ENCODE data around the gene LSAMP.

Gene LSAMP

DNA sequence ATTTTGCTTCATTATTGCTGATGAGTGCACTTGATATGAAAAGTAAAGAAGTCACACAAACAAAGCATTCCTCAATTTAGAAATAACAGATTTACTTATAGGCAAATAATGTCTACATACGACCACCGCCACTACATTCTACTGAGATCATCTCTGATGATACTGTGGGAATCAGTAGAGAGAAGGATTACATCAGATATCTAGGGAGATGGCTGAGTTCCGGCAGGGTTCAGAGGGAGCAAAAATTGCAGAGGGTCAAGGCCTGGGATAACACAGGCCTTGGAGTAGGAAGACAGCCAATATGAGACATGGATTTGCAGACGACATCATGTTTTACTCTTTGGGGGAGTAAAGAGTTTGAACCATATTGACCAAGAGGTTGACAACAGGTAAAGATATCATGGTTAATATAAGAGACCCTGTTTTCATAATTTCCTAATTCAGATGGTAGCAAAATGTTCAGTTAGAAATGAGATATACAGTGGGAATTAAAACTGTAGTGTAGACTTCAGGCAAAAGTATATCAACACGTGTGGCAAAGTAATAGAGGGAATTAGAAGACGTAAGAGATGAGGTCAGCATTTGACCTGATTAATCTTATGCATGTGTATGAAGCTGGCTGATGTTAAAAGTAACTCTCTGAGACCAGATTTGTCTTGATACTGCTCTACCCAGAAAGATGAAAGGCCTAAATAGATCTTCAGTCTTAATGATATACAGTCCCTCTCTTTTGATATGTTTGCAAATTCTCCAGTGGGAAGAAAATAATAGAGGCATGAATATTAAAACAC lies 15.6 kb downstream of the LSAMP start:
- no peak for DNase-seq

DNA sequence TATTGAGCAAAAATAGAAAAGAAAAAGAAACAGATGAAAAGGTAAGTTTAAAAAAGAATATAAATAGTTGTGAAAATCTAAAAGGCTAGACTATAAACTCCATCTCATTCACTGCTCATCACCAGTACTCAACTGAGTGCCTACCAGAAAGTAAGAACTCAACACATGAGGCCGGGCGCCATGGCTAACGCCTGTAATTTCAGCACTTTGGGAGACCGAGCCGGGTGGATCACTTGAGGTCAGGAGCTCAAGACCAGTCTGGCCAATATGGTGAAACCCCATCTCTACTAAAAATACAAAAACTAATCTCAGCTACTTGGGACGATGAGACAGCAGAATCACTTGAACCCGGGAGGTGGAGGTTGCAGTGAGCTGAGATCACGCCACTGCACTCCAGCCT lies 19.3 kb downstream of the LSAMP start:
- DNase-seq: no peak

DNA sequence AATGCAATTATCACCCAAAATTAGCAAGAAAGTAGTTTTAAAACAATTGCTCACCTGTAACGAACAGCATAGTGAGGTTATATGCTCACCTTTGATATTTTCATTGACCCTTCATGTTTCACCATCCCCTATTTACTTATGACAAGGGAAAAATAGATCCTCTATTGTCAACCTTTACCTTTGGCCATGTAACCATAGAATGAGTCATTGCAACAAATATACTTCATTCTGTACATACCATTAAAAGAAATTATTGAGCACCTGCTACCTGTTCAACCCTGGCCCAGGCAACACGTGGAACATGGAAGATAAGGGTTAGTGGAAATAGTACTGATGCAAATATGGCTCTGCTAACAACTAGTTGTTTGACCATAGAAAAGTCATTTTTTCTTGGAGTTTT lies 20.2 kb downstream of the LSAMP start:
- no peak for DNase-seq

DNA sequence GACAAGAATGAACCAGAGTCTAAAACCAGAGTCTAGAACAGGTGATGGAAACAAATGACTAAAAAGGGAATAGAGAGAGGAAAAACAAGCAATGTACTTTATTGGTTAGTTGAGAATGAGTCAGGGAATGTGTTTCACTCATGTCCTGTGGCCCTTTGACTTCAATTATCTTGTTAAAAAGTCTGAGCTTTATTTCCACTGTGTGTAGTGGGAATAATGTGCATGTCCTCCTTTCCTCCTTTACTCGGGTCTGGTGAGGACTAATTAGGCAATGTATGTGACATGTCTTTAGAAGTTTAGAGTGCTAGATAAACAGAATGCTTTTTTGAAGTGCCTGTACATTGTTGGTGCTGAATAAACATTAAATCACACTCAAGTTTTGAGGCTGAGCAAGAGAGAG lies 21.3 kb downstream of the LSAMP start:
- DNase-seq: no peak

DNA sequence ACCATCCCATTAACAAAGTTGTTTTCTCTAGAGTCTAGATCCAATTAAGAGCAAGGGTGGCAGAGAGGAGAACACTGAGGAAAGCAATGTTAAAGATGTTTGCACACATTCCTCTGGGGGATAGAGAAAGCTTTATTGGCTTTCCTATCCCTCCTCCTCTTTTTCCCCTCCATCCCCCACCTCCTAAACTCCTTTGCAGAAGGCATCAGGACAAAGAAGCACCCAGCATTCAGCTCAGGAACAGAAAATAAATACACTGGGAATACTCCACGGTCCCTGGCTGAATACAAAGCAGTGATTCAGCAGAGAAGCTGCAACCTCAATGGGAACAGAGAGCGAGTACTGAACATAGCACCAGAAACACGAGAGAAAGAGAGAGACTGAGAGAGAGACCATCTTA lies 21.9 kb downstream of the LSAMP start:
- no peak for DNase-seq

DNA sequence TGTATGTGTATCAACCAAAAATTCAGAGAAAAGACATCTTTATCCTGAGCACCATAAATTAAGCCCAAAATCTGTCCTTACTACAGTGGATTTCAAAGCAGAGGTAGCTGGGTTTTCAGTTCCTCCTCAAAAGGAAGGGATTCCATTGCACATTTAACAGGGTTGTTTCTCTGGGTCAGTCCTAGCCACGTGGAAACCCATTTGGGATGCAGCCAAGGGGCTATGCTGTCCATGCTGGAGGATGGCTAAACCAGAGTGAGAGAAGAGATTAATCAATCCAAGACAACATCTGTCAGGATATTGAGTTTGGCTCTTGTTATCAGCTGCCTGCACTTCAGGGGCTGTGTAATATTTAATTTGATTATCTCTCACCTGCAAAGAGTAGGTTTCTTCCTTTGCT lies 28.1 kb downstream of the LSAMP start:
- no peak for DNase-seq

DNA sequence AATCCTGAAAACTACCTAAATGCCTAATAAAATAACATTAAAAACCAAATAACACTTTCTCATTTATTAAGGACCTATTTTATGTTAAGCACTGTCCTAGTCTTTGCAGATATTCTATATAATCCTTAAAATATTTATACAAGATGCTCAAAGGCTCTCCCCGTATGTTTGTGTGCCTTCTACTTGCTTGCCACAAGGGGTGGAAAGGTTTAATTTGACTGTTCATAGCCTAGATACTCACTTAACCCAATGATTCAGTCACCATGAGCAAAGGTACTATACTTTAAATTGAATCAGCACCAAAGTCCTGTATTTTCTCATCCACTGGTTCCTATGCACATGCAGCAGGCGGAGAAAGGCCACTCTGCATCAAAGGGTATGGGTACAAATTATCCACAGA lies 32.0 kb downstream of the LSAMP start:
- no peak for DNase-seq

DNA sequence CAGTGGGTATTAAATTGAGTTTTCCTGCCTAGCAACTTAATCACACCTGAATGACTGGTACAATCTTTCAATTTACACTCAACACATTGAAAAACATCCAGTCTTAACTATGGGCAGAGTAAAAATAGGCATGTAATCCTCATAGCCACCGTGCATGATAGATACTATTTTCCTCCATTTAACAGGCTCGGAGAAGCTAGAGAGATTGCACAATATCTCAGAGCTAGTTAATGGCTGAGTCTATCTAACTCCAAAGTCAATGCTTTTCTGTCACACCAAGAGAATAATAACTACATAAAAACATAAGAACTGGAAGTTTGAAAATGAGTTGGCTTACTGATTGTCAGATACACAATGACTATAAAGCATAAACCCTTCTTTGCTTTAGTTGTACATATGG lies 36.8 kb downstream of the LSAMP start:
- DNase-seq: no peak

DNA sequence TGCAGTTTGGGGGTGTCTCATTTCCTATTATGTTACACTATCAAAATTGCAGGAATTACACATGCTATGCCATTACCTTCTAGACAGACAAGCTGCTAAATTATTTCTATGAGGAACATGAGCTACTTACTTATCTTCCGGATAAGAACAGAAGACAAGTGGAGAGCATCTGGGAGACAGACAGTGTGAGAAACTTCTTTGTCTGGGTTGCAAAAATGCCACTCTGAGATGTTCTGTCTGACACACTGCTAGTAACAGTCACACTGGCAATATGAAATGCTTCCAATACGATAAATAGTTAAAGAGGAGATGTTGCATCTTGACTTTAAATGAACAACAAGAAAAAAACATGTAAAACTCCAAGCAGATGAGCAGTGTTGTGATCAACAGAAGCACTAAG lies 40.1 kb downstream of the LSAMP start:
- DNase-seq: no peak

DNA sequence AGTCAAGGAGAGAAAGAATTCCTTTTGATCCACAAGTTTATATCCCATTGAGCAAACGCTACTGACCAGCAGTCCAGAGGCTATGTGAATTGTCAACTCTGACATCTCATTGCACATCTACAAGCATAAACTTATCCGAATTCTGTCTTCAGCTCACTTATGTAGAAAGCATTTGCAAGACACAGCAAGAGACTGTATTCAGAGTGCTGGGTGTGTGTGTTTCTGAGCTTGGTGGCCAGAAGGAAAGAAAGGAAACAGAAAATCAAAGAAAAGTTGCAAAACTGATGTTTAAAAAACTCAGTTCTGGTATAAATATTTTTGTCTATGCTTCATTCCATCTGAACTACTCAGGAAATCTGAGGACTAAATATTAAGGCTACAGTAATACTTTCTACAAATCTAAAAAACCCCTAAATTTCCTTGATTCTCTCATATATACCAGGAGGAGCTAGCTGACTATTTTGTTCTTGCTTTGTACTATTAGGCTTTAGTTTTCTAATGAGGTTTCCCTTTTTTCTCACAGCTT lies 45.5 kb downstream of the LSAMP start:
- no peak for DNase-seq

DNA sequence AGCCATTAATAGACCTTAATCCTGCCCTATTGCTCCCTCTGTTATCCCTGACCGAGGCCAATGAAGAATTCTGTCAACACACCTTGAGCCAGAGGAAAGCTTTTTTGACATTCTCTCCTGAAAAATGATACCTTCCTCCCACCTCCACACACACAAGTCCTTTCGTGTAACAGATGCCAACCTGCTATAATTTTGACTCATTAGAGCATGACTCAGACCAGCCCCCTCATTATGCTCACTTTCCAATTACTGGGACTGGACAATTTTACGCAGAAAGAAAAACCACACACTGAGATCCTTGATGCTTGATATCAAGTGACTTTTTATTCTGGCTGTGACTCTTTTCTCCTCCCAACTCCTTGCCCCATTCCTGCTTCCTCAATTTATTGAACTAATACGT lies 50.9 kb downstream of the LSAMP start:
- DNase-seq: no peak

DNA sequence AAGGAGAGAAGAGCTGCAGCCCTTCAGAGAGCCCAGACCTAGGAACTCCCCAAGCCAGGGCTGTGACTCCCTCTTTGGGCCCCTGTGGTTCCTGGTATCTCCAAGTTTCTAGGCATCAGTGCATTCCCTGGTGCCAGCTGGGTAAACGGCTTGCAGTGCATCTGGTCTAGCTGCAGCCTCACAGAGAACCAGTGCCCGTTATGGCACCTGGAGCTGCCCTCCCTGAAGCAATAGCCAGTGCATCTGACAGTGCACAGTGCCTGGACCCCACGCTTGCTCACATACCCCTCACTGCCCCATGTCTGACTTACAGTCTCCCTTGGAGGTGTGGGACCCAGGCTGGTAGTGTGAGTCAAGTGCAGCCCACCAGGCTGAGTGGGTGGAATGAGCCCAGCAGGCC lies 52.1 kb downstream of the LSAMP start:
- DNase-seq: no peak

DNA sequence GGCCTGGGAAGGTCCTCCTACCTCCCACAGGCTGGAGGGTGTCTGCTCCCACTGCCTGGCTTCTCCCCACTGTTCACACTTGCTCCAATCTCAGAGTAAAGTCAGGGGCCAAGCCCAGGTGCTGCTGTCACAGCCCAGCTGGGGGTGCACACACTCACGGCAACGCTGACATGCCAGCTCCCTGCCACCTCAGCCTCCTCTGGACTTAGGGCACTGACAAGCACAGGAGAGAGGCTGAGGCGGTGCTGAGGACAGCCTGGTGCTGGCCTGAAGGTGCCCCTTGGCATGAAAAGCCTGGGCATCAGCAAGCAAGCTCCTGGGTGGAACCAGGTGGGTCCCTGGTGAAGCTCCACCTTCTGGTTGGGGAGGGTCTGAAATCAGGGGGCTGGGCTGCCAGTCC lies 53.0 kb downstream of the LSAMP start:
- DNase-seq: no peak

DNA sequence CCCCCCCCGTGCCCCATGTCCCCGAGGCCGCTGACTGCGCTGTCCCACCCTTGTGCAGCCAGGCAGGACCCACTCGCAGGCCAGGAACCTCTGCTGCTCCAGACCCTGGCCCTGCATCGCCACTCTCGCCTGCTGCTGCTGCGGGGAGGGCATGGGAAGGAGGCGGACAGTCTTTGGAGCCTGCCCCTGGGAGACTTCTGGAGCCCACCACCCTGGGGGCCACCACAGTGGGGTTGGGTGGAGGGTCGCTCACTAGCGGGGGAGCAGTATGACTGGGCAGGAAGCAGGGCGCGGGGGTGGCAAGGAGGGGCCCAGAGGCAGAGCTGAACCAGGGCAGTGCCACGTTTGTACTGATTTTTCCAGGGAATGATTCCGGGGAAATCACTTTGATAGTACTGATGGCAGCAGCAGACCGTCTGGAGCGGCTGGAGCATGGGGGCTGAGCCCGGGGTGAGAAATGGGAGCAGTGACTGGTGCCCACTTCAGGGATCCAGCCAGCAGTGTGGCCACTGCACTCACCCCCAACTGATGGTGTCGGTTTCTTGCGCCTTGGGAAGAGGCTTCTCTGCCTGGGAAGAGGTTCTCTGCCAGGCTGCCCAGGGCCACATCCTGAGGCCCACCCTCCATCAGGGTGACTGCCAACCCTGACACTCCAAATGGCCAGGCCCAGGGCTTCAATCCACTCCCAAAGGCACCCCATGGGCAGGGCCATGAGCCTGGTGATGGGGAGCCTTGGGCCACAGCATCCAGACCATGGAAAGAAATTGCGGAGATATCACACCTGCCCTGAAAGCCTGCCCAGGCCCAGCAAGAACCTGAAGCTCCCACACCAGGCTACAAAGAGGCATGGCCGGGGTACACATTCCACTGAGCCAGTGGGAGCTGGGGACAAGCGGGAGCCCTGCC lies 53.7 kb downstream of the LSAMP start:
- no peak for DNase-seq

DNA sequence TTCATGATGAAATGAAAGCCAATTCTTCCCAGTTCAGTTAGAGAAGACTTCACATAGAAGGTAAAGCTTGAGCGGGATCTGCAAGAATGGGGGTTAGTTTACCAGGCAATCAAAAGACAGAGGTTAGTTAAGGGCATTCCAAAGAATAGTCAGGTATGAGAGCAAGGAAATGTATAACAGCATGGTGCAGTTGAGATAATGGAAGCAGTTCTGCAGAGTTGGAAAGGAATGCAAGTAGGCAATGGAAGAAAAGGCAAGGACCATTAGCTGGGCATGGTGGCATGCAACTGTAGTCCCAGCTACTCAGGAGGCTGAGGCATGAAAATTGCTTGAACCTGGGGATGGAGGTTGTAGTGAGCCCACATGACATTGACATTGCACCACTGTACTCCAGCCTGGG lies 55.0 kb downstream of the LSAMP start:
- DNase-seq: no peak

DNA sequence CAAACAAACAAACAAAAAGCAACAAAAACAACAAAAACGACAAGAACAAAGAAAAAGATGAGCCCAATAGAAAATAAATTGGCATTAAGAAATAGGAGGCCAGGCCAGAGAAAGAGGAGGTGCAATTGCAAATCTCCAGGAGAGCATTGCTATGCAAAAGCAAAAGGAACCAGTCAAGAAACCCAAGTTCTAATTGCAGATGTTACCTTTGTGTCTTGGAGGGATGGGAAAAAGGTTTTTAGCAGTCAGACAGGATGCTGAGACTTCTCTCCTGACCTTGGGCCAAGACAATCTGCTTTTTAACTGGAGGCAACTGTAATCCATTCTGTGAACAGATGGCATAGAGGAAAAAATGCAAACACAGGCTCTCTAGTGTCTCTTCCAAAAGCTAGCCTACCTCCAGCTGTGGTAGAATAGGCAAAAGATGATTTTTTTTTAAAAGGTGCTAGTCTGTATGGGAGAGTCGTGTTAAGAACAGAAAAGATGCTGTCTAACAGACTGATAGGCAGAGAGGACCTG lies 56.4 kb downstream of the LSAMP start:
- no peak for DNase-seq

DNA sequence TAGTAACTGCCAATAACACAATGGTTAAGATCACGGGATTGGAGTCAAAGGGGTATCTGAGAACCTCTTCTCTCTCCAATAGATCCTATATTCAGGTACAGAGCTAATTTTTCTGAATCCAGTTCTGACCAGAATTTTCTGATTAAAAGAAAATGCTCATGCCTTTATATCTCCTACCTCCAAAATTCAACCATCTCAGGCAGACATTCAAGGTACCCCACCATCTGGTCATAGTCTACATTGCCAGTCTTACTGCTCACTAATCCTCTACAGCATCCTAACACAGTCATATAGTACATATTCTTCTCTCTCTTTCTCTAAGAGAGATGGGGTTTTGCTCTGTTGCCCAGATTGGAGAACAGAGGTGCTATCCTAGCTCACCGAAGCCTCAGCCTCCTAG lies 59.1 kb downstream of the LSAMP start:
- DNase-seq: no peak

DNA sequence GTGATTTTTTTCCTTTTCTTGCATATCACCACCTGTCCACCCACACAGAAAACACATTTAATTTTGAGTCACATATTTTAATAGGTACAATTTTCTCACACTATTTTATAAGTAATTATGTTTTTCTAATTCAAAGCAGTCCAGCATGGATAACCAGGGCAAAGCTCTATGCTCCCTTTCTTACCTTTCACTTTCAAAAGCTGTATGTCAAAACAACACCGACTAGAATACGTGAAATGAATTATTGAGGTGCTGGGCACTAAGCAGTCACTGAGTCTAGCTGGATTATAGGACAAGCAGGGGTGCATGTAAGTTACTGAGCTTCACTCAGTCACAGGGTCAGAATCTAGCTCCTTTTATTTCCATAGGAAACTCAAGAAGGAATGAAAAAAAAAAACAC lies 60.6 kb downstream of the LSAMP start:
- DNase-seq: no peak

DNA sequence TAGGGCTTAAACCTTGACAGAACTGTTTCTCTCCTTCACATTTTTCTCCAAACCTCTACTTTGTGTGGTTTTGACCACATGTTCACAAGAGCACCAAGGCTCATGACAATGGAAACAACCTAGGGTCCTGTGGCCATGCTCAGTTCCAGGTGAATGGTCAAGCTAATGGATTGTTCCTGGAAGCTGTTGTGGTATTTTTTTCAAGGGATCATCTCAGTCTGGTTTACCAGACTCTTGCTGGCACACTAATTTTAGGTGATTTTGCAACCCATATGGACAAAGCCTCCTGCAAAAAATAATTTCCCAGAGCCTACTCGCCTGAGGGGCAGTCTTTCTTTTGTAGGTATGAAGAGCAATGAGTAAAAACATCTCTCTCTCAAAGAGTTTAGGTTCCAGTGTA lies 67.2 kb downstream of the LSAMP start:
- DNase-seq: no peak

DNA sequence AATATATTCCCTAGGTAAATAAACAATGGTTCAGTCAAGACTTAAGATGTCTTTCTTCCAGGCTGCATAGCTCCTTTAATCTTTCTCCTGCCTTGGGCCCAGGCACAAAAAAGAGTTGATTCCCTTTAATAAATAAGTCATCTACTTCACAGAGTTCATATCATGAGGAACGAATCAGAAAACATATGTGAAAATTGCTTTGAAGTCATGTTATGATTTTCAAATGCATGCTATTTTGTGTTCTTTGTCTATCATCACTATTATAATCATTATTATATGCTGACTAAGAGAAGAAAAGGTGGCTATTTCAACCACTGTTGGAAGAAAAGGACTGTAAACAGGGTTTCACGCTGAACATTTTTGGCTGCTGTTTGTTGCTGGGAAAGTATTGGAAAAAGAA lies 70.4 kb downstream of the LSAMP start:
- no peak for DNase-seq

DNA sequence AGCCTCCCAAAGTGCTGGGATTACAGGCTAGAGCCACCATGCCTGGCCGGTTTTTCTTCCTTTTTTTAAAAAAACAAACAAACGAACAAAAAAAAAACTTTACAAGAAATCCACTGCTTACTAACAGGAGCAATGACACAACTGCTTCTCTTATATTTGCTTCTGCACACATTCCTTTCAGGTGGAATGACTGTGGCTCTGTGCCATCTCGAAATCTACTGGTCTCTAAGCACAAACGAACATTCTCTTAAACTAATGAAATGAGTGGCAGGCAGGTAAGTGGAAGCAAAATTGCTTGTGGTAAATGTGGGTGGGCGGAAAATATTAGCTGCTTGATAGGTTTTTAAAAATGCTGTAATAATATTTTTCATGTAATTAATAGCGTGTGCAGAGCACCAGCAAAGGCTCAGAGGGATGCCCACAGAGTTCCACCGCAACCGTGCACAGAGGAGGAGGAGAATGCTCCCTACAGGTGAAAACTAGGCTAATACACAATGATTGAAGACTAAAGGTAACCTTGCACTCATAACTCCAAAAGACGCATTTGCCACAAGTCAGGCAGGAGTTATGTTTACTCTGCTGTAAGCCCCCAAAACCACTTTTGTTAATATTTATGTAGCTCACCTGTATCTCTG lies 77.4 kb downstream of the LSAMP start:
- no peak for DNase-seq

DNA sequence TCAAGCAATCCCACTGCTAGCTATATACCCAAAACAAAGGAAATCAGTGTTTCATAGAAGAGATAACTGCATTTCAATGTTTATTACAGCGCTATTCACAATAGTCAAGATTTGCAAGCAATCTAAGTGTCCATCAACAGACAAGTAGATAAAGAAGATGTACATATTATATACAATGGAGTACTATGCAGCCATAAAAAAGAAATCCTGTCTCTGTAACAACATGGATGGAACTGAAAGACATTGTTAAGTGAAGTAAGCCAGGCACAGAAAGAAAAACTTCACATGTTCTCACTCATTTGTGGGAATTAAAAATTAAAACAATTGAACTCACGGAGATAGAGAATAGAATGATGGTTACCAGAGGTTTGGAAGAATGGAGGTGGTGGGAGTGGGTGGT lies 89.2 kb downstream of the LSAMP start:
- DNase-seq: no peak

DNA sequence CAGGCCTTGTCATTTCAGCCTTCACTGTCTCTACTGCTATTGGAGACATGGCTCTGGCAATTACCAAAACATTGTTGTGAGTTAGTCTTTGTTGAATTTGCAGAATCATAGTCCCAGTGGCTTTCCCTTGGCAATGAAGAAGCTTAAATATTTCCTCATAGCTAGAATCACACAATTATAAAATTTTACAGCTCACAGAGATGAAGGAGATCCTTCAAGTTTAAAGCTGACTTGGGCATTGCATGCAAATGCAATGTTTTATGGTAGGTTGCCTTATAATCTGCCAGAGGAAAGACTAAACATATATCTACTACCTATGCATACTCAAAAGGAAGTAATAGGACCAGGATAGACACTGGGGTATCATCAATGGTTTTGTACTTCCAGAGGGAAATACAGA lies 90.9 kb downstream of the LSAMP start:
- no peak for DNase-seq
